HepG2 (cell line): ENCODE data around the gene KRTCAP2. TPM values are rescaled to one million over a fixed set of nuclear protein-coding genes. Genes with fewer than 3 reads are reported as not detected.

ENCODE experiments used
- HNRNPL ChIP-seq: fragments of 200-400 bp; formaldehyde crosslinking; IDR thresholded peaks from 2 replicates; pipeline ENCODE4 v1.6.1; 2017; ENCODE audit warnings: mild to moderate bottlenecking, low read depth, low read length
- ISL2 ChIP-seq: sonication (generic); formaldehyde crosslinking; IDR thresholded peaks from 2 replicates; pipeline ENCODE4 v1.5.0; 2020; ENCODE audit warnings: missing genetic modification reagents
- NR2F2 ChIP-seq: IDR thresholded peaks from 2 replicates; pipeline ENCODE4 v1.6.1; 2012; ENCODE audit warnings: low read depth, inconsistent platforms, borderline replicate concordance
- SNAPC4 ChIP-seq: sonication (generic); formaldehyde crosslinking; IDR thresholded peaks from 2 replicates; pipeline ENCODE4 v1.4.0; 2020; ENCODE audit warnings: mild to moderate bottlenecking, missing genetic modification reagents
- TBX3 ChIP-seq: fragments of 450-650 bp; IDR thresholded peaks from 2 replicates; pipeline ENCODE4 v1.6.1; 2017; ENCODE audit warnings: antibody characterized with exemption, mild to moderate bottlenecking, inconsistent platforms, borderline replicate concordance
- TFE3 ChIP-seq: IDR thresholded peaks from 2 replicates; pipeline ENCODE4 v1.6.1; 2016
- ZBTB39 ChIP-seq: sonication (generic); formaldehyde crosslinking; IDR thresholded peaks from 2 replicates; pipeline ENCODE4 v1.5.0; 2020; ENCODE audit warnings: missing genetic modification reagents
- ZNF788 ChIP-seq: sonication (generic); formaldehyde crosslinking; IDR thresholded peaks from 2 replicates; pipeline ENCODE4 v1.5.0; 2020; ENCODE audit warnings: mild to moderate bottlenecking, missing genetic modification reagents, borderline replicate concordance
- ZXDC ChIP-seq: sonication (generic); formaldehyde crosslinking; IDR thresholded peaks from 2 replicates; pipeline ENCODE4 v1.5.0; 2020; ENCODE audit warnings: mild to moderate bottlenecking, missing genetic modification reagents
- polyA plus RNA-seq, 8 experiments: library from polyadenylated mRNA; depleted of rRNA in 3 of 8; stranded (reverse) in 7 of 8; unstranded in 1 of 8; fragments of >200 nt; fragmentation: Illumina TruSeq in 4 of 8; extraction: Trizol in 4 of 8; gene quantifications; 2 replicates each; pipeline versions ENCODE4 v1.2.1 to v1.2.3, GENCODE V29; 2011 to 2016; ENCODE audit warnings: low read depth in 4 of 8, missing spikeins in 1 of 8, mixed read lengths in 1 of 8; ENCODE audit not compliant: insufficient read depth in 1 of 8
- total RNA-seq, 5 experiments: library from RNA; depleted of rRNA; stranded (reverse); fragments of >200 nt; fragmentation: Illumina TruSeq; extraction: Trizol; gene quantifications; 2 replicates each; pipeline ENCODE4 v1.2.3, GENCODE V29; 2016; ENCODE audit warnings: low read depth in 1 of 5
- TF ChIP-seq, protein P1 (sequence below): IDR thresholded peaks from 2 replicates; pipeline ENCODE4 v1.6.1; 2016; ENCODE audit warnings: control low read depth
- TF ChIP-seq, protein P2 (sequence below): fragments of 450-650 bp; IDR thresholded peaks from 2 replicates; pipeline ENCODE4 v1.6.1; 2016
- TF ChIP-seq, protein P3 (sequence below): sonication (generic); formaldehyde crosslinking; IDR thresholded peaks from 2 replicates; pipeline ENCODE4 v1.8.1; 2023; ENCODE audit warnings: missing genetic modification reagents, mild to moderate bottlenecking, borderline replicate concordance

KRTCAP2 gene
- total and polyA plus RNA-seq, 2 of the 13 experiments (the other 11 are each of a cell fraction or from before 2014, with no cell fraction given), result 77.3 to 79.4 TPM

DNA sequence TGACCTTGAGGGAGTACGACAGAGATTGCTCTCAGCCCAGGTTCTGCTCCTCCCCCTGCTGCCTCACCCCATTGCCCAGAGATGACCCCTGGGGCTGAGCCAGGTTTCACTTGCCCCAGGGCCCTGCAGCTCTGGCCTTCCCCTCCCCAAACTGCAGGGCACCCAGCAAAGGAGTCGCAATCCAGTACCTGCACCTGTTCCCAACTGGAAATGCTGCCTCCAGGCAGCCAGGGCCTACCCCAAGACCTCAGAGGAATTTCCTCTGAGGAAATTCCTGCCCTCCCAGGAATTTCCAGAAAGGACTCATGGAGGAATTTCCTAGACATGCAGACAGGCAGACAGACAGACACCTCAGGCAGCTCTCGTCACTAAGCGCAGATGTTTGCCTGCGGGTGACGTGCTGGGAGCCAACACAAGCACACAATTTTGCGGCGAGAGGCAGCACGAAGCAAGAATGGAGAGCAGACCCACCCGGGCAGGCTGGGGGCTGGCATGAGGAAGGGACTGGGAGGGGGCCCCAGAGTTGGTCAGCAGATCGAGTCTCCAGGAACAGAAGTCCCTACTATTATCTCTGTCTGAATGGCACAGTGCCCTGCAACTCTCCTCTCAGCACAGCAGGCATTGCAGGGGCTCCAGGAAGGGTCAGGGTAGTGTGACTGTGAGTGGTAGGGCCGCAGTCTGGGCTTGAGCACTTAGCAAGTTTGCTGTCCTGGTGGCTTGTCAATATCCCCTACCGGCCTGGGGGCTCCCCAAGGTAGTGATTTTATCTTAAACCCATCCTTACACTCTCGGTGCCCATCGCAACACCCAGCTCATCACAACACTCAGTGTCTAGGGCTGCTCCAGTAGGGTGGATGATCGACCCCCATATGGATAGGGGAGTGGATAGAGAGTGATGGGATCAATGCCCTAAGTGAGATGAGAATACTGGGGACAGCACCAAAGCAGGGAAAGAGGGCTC lies 48.3 kb downstream of the KRTCAP2 start (continued):
- TF ChIP-seq ZXDC, result 0 out of 2 replicates have a peak, but pooled peaks have one; percentile 42
- no peak for TF ChIP-seq NR2F2
- TF ChIP-seq TFE3 (CRISPR knock-in tag), result 0 out of 2 replicates have a peak, but pooled peaks have one; percentile 8
- peak; percentile 35; the same call in 1 of the 2 replicates for TF ChIP-seq HNRNPL
- TF ChIP-seq, protein P1, sequence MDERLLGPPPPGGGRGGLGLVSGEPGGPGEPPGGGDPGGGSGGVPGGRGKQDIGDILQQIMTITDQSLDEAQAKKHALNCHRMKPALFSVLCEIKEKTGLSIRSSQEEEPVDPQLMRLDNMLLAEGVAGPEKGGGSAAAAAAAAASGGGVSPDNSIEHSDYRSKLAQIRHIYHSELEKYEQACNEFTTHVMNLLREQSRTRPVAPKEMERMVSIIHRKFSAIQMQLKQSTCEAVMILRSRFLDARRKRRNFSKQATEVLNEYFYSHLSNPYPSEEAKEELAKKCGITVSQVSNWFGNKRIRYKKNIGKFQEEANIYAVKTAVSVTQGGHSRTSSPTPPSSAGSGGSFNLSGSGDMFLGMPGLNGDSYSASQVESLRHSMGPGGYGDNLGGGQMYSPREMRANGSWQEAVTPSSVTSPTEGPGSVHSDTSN (CRISPR knock-in tag), result no peak
- 0 out of 2 replicates have a peak, but pooled peaks have one; percentile 52 for TF ChIP-seq ZNF788
- no peak for TF ChIP-seq ISL2
- no peak for TF ChIP-seq TBX3
- TF ChIP-seq, protein P2, sequence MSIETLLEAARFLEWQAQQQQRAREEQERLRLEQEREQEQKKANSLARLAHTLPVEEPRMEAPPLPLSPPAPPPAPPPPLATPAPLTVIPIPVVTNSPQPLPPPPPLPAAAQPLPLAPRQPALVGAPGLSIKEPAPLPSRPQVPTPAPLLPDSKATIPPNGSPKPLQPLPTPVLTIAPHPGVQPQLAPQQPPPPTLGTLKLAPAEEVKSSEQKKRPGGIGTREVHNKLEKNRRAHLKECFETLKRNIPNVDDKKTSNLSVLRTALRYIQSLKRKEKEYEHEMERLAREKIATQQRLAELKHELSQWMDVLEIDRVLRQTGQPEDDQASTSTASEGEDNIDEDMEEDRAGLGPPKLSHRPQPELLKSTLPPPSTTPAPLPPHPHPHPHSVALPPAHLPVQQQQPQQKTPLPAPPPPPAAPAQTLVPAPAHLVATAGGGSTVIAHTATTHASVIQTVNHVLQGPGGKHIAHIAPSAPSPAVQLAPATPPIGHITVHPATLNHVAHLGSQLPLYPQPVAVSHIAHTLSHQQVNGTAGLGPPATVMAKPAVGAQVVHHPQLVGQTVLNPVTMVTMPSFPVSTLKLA, result no peak
- TF ChIP-seq SNAPC4, result no peak
- TF ChIP-seq ZBTB39, result no peak
- TF ChIP-seq, protein P3, sequence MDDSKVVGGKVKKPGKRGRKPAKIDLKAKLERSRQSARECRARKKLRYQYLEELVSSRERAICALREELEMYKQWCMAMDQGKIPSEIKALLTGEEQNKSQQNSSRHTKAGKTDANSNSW, result no peak
